HEK293 (cell line): ENCODE measurements around the gene ENO2.
A peak's percentile ranks its signal among the peaks of the same experiment; 100 is the strongest.

Source experiments
- CTCF ChIA-PET: fragments of 350-600 bp; formaldehyde crosslinking; extraction: SDS; loops from one replicate; lab custom pipeline; 2021; ENCODE audit warnings: antibody characterized with exemption; lab: Yijun Ruan, JAX
- POLR2A ChIA-PET: fragments of 300-600 bp; formaldehyde crosslinking; extraction: SDS; loops from one replicate; lab custom pipeline; 2020; ENCODE audit warnings: antibody characterized with exemption, inconsistent platforms; lab: Yijun Ruan, JAX
- H3K27ac ChIP-seq: fragments of 200-500 bp; sonication (Bioruptor generic); 2 replicates; pipeline ENCODE4 v1.5.1; 2014; ENCODE audit warnings: low read depth, low read length, control low read depth, inconsistent platforms; ENCODE audit errors: extremely low read depth
- H3K36me3 ChIP-seq, 2 experiments: fragments of 200-500 bp in 1 of 2; sonication (Bioruptor generic) in 1 of 2; 1 replicate in 1 of 2; 2 replicates in 1 of 2; pipeline ENCODE4 v1.5.1; 2014 to 2017; ENCODE audit warnings: inconsistent platforms in 2 of 2, low read length in 2 of 2; ENCODE audit not compliant: control insufficient read depth in 2 of 2, insufficient read depth in 1 of 2
- H3K4me1 ChIP-seq: fragments of 200-500 bp; sonication (Bioruptor generic); 2 replicates; pipeline ENCODE4 v1.5.1; 2014; ENCODE audit warnings: mild to moderate bottlenecking, low read length, inconsistent platforms; ENCODE audit not compliant: control insufficient read depth, insufficient read depth
- H3K4me3 ChIP-seq: 2 replicates; pipeline ENCODE4 v1.5.1; 2011; ENCODE audit warnings: low read depth, mild to moderate bottlenecking, control low read depth, low read length, moderate library complexity
- H3K9me3 ChIP-seq: fragments of 200-500 bp; sonication (Bioruptor generic); 2 replicates; pipeline ENCODE4 v1.5.1; 2014; ENCODE audit warnings: low read depth, low read length, inconsistent platforms; ENCODE audit not compliant: control insufficient read depth, insufficient read depth
- BCL11A ChIP-seq: fragments of 450-650 bp; formaldehyde crosslinking; IDR thresholded peaks from 2 replicates; pipeline ENCODE4 v1.5.1; 2016; ENCODE audit warnings: low read depth, missing biosample characterization, missing genetic modification characterization
- GLIS1 ChIP-seq: fragments of 450-650 bp; formaldehyde crosslinking; IDR thresholded peaks from 2 replicates; pipeline ENCODE4 v1.5.1; 2016; ENCODE audit warnings: missing biosample characterization, missing genetic modification characterization
- GLIS2 ChIP-seq: fragments of 450-650 bp; formaldehyde crosslinking; IDR thresholded peaks from 2 replicates; pipeline ENCODE4 v1.5.1; 2016; ENCODE audit warnings: missing biosample characterization, missing genetic modification characterization
- PRDM1 ChIP-seq: fragments of 450-650 bp; formaldehyde crosslinking; IDR thresholded peaks from 2 replicates; pipeline ENCODE4; 2016; ENCODE audit warnings: missing biosample characterization, missing genetic modification characterization
- SALL2 ChIP-seq: fragments of 450-650 bp; formaldehyde crosslinking; IDR thresholded peaks from 2 replicates; pipeline ENCODE4 v1.5.0; 2017; ENCODE audit warnings: missing biosample characterization, mild to moderate bottlenecking, missing genetic modification characterization, borderline replicate concordance
- ZNF132 ChIP-seq: fragments of 450-650 bp; formaldehyde crosslinking; IDR thresholded peaks from 2 replicates; pipeline ENCODE4 v1.5.1; 2017; ENCODE audit warnings: missing biosample characterization, missing genetic modification characterization, borderline replicate concordance
- ZNF174 ChIP-seq: fragments of 450-650 bp; formaldehyde crosslinking; IDR thresholded peaks from 2 replicates; pipeline ENCODE4 v1.5.0; 2017; ENCODE audit warnings: missing biosample characterization, mild to moderate bottlenecking, missing genetic modification characterization
- ZNF280D ChIP-seq: fragments of 450-650 bp; formaldehyde crosslinking; IDR thresholded peaks from 2 replicates; pipeline ENCODE4 v1.5.1; 2016; ENCODE audit warnings: missing biosample characterization, missing genetic modification characterization
- ZNF341 ChIP-seq: fragments of 450-650 bp; formaldehyde crosslinking; IDR thresholded peaks from 2 replicates; pipeline ENCODE4; 2016; ENCODE audit warnings: low read depth, missing biosample characterization, missing genetic modification characterization
- ZNF48 ChIP-seq: fragments of 450-650 bp; formaldehyde crosslinking; IDR thresholded peaks from 2 replicates; pipeline ENCODE4 v1.5.1; 2016; ENCODE audit warnings: missing biosample characterization, missing genetic modification characterization
- ZNF704 ChIP-seq: fragments of 450-650 bp; formaldehyde crosslinking; IDR thresholded peaks from 2 replicates; pipeline ENCODE4 v1.5.1; 2016; ENCODE audit warnings: missing biosample characterization, missing genetic modification characterization
- ZSCAN18 ChIP-seq: fragments of 450-650 bp; formaldehyde crosslinking; IDR thresholded peaks from 2 replicates; pipeline ENCODE4 v1.5.1; 2016; ENCODE audit warnings: missing biosample characterization, missing genetic modification characterization
- TF ChIP-seq, protein P1 (sequence below): fragments of 450-650 bp; formaldehyde crosslinking; IDR thresholded peaks from 2 replicates; pipeline ENCODE4 v1.5.1; 2016; ENCODE audit warnings: missing biosample characterization, missing genetic modification characterization
- TF ChIP-seq, protein P2 (sequence below): fragments of 450-650 bp; formaldehyde crosslinking; IDR thresholded peaks from 2 replicates; pipeline ENCODE4 v1.5.1; 2017; ENCODE audit warnings: missing biosample characterization, missing genetic modification characterization

Gene ENO2

GRCh38 chr12:6921996-6922946 lies 7.9 kb downstream of the ENO2 start:
- peaks cover 28% of the 10 kb centered on the region for H3K4me1 ChIP-seq
- no peak overlapping the region for H3K4me3 ChIP-seq
- CTCF ChIA-PET, result interaction anchor here (0.6 to 6.1 kb wide), 7 partner anchors 10 to 170 kb away, joined by 3 to 52 read pairs (median 4); partner anchors contain the start of genes C12orf57, C1R, MLF2 and RNU7-1
- peaks cover 19 to 51% of the 10 kb centered on the region in 2 experiments for H3K36me3 ChIP-seq
- no peaks in the 10 kb centered on the region for H3K9me3 ChIP-seq
- H3K27ac ChIP-seq, result no peak overlapping the region
- POLR2A ChIA-PET, result interaction anchor here (0.6 to 6.2 kb wide), 3 partner anchors 8 to 22 kb away, joined by 4 to 99 read pairs (median 4); partner anchors contain the start of genes C12orf57, ENO2 and RNU7-1
- TF ChIP-seq PRDM1 (tag by site-specific recombination) (peak; percentile 81), ZNF132 (no peak), GLIS2 (tag by site-specific recombination) (0 out of 2 replicates have a peak, but pooled peaks have one; percentile 21), ZNF704 (tag by site-specific recombination) (no peak), ZNF280D (tag by site-specific recombination) (no peak), ZSCAN18 (no peak), ZNF341 (tag by site-specific recombination) (no peak), BCL11A (tag by site-specific recombination) (no peak), SALL2 (tag by site-specific recombination) (no peak), ZNF174 (tag by site-specific recombination) (no peak), ZNF48 (tag by site-specific recombination) (no peak), GLIS1 (tag by site-specific recombination) (peak; percentile 94)
- TF ChIP-seq, protein P1, sequence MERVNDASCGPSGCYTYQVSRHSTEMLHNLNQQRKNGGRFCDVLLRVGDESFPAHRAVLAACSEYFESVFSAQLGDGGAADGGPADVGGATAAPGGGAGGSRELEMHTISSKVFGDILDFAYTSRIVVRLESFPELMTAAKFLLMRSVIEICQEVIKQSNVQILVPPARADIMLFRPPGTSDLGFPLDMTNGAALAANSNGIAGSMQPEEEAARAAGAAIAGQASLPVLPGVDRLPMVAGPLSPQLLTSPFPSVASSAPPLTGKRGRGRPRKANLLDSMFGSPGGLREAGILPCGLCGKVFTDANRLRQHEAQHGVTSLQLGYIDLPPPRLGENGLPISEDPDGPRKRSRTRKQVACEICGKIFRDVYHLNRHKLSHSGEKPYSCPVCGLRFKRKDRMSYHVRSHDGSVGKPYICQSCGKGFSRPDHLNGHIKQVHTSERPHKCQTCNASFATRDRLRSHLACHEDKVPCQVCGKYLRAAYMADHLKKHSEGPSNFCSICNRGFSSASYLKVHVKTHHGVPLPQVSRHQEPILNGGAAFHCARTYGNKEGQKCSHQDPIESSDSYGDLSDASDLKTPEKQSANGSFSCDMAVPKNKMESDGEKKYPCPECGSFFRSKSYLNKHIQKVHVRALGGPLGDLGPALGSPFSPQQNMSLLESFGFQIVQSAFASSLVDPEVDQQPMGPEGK, result peak; percentile 40; the same call in 1 of the 2 replicates
- TF ChIP-seq, protein P2, sequence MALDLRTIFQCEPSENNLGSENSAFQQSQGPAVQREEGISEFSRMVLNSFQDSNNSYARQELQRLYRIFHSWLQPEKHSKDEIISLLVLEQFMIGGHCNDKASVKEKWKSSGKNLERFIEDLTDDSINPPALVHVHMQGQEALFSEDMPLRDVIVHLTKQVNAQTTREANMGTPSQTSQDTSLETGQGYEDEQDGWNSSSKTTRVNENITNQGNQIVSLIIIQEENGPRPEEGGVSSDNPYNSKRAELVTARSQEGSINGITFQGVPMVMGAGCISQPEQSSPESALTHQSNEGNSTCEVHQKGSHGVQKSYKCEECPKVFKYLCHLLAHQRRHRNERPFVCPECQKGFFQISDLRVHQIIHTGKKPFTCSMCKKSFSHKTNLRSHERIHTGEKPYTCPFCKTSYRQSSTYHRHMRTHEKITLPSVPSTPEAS (tag by site-specific recombination), result no peak
